GM11168 (cell line): ENCODE measurements around the gene SCGB3A2.

Source experiments
- in situ Hi-C: fragments of 300-500 bp; cut with MboI; formaldehyde crosslinking; loops from one replicate; pipeline ENCODE4 v1.12.0; 2022; ENCODE audit warnings: low sequenced_read_pairs; ENCODE audit not compliant: unreplicated experiment

SCGB3A2 gene, protein sequence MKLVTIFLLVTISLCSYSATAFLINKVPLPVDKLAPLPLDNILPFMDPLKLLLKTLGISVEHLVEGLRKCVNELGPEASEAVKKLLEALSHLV

DNA sequence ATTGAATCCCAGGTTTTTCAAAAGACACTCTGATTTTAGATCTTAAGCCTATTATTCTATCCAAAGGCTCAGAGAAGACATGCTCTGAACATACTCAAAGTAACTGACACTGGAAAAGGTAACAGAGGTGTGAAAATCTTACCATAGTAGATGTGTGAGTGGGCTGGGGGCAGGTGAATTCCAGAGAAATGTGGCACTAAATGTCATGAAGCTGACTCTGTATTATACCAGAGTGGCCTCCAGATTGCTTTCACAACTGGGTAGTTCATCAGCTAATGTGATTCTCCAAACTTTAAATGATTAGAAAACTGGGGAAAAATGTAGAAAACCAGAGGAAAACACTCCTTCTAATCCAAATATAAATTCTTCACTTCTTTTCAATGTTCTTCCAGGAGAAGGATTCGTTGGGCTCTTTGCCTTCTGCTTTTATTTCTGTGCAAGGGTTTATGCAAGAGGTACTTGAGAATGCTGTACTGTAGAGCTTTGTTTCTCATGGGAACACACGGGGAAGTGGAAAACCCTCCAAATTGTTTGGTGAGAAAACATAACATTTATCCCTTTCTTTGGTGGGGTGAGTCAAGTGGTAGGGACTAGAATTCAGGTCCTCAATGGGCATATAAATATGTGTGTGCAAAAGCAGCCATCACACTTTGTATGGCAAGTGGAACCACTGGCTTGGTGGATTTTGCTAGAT is at the start of gene SCGB3A2:
SCGB3A2 (plus strand) TSS at position 646 of the 694 bp plus-strand sequence. CDS start 93 bp downstream, outside the sequence.
- in situ Hi-C loops: no loop called here

DNA sequence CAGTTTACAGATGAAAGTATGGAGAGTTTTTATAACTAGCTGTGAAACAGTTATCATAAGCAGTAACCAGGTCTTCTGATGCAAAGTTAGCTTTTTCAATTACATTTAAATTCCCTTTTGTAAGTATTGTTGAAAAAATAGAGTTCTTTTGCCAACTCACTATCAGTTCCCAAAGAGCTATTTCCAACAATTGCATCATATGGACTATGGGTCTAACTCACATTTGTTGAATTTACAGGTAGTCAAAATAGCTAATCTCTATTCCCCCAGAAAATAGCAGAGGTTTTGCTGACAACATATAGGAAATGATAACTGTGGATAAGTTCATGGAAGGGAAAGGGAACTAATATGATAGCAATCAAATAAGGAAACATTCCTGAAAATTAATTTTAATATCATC is 48.5 kb upstream of the SCGB3A2 start:
- in situ Hi-C loops: no loop called here

DNA sequence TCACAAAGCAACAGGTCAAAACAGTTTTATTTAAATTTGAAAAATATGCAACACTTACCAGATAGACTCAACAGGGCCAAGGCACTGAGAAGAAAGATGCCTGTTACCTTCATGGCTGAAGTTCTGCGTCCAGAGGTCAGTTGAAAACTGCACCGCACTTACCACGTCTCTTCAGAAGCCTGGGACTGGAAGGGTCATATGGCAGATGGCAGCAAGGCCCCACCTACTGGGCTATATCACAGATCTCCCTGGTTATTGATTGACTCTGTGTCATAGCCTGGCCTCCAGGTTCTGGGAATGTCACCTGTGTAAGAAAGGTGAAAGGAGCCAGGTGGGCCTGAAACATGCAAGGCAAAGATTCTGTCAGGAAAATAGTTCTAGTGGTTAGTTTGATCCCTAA is 47.0 kb upstream of the SCGB3A2 start, which contains the start of gene SPINK1:
SPINK1 (minus strand) TSS at position 207 of the 400 bp plus-strand sequence; CDS start at position 113, 94 bp downstream.
- in situ Hi-C loops: no loop called here

DNA sequence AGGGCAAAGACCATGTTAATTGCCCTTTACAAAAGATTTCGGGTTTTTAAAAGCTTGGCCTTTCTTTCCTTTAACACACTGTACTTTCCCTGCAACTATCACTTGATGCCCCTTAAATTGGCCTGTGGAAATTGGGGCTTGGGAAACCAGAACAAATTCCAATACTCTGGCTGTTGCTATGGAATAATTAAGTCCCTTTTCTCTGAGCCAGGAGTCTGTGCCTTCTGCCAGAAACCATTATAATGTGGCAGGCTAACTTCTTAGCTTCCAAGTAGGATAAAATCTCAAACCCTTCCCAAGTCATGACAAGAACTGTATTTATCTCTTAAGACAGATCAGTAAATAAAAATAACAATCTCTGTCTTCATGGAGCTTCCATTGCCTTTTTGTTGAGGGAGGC is 46.0 kb upstream of the SCGB3A2 start:
- in situ Hi-C loops: no loop called here

DNA sequence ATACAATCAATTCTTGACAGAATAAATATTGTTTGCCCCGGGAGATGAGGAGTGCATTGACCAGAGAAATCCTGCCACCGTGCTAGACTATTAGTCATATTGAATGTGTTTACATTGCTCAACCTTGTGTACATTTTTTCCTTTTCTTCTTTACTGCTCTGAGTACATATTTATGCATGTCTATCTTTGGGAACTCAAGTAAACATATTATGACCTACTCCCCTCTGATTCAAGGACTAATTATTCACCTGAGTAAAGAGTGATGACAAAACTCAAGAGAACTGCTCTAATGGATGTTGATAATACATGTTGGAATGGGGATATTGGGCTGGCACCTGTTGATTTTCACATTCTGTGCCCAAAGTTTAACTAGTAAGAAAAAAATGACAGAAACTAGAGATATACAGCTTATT is 43.1 kb upstream of the SCGB3A2 start:
- in situ Hi-C loops: no loop called here

DNA sequence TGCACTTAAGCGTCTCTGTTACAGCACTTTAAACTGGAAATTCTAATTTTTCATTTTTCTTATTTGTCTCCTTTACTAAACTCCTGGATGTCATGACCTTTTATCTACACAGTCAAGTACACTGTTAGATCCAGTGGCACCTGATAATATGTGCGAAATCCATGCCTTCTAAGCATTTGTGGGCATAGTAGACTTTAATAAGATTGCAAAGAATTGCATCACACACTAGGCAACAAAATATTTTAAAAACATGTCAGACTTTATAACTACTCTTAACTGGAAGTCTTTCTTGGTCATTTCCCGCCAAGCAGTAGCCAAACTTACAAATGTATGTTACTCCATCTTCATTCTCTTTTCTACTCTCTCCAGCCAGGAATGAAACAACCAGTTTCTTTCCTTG is 42.1 kb upstream of the SCGB3A2 start:
- in situ Hi-C loops: no loop called here

DNA sequence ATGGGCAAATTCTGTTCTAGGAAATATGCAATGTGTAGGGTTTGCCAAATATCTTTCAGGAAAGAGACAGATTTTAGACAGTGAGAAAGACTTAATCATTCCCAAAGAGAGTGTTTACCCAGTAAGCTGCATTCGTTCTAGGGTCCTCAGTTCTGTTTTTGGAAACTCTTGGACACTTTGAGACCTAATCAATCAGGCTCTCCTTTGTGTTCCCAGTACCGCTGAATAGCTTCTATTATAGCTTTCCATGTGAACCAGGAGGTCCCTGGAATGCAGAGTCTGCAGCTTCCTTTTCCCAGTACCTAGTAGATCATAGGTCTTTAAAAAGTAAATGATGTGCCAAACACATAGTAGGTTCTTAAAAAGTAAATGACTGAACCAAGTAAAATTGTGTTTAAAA is 35.6 kb upstream of the SCGB3A2 start:
- in situ Hi-C loops: no loop called here

DNA sequence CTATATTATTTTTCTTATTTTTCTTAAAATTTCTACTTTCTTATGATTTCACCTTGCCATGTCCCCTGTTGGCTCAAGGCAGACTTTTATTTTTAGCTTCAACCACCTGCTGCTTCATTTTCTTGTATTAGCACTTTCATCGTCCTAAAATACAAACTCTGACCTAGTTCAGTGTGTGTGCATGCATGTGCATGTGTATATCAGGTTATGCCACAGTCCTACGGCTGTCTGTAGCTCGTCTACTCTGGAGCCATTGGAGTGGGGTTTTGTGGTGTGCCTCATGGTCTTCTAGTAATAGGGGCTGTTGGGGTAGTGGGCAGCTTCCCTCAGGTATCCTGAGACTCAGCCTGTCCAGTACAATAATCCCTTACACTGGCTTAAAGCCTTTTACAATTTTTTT is 33.7 kb upstream of the SCGB3A2 start:
- in situ Hi-C loops: no loop called here

DNA sequence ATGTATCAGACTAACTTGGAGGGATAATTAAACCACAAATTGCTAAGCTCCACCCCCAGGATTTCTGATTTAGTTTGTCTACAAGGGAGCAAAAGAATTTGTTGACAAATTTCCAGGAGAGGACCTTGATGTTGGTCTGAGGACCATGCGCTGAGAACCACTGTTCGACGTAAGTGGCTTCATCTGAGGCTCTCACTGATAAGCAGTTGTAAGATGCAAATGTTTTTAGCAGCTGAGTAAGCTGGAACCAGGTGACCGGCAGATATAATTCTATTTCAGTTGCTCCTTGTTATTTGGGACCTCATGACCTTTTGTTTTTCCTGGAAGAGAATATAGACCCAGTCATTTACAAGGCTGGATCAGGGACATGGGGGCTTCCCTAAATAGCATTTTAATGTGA is 32.9 kb upstream of the SCGB3A2 start:
- in situ Hi-C loops: no loop called here

DNA sequence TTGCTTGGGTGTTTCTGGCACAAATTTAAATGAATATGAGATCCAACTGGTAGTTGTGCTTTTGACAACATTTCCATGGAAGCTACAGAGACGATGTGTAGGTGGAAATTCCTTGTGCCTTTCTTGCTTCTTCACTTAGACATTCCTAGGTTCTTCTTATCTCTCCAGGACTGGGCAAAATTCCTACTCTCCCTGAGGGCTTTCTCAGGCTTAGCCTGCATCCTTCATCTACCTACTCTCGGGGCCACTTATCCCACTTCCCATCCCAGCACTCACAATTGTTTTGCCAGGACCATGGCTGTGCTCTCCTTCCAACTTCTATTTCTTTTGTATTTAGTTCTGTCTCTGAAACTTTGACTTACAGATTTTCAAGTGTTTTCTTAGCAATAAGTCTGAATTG is 29.3 kb upstream of the SCGB3A2 start:
- in situ Hi-C loops: no loop called here

DNA sequence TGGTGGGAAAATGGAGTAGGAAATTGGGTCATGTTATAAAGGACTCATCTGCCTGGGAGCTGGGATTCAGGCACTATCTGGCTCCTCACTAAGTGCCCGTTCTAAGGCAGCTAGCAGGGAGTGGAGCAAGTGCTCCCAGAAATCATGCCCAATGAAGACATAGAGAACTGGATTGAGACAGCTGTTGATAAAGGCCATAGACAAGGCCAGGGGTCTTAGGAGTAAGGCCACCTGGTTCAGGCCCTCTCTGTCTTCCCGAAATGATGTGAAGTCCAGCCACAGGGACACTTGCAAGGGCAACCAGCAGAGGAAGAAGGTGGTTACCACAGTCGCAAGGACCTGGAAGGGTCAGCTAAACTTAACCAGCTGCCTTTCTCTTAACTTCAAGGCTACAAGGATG is 26.9 kb upstream of the SCGB3A2 start:
- in situ Hi-C loops: no loop called here

DNA sequence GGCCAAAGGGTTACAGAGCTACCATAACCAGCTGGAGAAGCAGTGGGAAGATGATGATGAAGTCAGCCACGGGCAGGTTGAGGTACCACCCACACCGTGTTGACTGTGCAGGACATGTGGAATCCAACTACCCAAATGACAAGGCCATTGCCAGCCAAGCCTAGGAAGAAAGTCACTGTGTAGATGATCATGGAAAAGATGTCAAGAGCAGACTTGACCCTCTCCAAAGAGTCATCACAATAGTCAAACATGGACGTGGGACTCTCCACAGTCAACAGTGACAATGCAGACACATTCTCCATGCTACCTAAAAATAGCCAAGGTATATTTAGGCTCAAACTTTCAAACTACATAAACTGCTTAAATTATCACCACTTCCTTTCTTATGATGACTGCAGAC is 26.1 kb upstream of the SCGB3A2 start:
- in situ Hi-C loops: no loop called here

DNA sequence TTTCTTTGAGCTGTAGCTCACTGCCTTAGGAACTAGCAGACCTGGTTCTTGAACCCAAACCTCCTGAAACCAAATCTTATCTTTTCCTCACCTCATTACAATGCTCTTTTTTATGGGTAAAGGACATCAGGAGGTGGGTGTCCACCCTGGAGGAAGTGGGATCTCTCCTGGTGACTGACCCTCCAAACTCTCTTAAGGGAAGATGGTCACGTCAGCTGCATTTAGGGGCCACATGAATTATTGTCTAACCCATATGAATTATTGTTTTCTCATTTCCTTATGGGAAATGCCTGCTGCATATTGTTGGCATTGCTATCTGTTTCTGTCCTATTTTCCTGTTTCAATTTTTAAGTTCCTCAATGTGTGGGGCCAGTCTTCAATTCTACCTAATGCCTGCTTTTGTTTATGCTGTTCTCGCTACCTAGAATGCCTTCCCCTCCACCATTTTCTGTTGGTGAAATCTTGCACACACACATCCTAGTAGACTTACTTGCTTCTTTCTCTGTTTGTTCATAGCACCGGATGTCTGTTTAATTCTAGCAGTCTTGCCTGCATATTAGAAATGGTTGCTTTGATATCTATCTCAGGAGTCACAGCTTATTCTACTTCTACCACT is 25.0 kb upstream of the SCGB3A2 start:
- in situ Hi-C loops: no loop called here

DNA sequence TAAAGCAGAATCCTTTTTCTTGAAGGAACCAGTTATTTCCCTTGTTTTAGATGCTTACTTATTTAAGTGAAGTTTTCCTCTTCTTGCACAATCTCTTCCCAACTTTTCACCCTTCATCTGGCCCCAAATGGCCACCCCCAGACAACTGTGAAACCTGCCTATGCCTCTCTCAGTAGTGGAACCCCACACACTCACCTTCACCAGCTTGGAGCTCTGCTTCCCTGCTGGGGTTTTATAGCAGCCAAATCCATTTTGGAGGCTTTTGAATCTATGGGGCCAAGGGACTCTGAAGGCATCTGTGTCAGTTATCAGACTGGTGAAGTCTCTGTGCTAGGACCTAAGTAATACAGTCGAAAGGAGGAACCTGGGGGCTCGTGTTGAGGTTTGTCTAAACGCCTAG is 24.2 kb upstream of the SCGB3A2 start:
- in situ Hi-C loops: no loop called here

DNA sequence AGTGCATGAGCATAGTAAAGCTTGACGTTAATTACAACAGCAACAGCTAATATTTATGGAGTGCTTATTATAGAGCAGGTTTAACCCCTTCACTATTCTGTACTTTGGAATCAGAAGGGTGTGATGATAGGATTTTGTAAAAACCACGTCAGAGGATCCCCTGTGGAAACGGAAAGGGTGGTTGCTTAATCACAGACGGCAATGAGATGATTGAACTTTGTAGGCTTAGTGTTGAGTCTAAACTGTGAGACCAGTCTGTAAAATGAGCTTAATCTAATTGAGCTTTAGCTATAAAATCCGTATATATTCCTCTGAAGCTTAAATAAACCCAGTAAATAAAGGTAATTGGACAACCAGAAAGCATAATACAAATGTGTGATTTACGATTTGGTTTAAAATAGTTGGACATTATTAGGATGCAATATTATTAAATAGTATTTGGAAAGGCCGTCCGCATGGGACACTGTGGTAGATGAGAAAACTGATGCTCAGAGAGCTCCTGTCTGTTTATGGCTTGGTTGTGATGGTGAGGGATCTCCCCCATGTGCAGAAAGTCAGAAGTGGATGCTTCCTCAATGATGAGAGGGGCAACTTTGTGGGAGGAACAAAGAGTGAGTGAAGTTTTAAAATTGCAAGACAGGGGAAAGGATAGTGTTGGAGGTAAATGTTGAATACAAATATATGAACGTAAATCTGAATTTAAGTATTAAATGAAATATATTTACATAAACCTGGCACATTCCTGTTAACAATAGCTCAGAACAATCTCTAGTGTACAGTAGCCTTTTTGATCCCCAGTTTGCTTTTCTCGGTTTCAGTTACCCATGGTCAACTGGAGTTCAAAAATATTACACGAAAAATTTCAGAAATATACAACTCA is 23.4 kb upstream of the SCGB3A2 start:
- in situ Hi-C loops: no loop called here

DNA sequence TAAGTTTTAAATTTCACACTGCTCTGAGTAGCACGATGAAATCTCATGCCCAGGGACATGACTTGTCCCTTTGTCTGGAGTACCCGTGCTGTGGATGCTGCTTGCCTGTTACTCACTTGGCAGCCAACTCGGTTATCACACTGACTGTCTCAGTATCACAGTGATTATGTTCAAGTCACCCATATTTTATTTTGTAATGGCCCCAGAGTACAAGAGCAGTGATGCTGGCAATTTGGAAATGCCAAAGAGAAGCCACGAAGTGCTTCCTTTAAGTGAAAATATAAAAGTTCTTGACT is 22.8 kb upstream of the SCGB3A2 start:
- in situ Hi-C loops: no loop called here

DNA sequence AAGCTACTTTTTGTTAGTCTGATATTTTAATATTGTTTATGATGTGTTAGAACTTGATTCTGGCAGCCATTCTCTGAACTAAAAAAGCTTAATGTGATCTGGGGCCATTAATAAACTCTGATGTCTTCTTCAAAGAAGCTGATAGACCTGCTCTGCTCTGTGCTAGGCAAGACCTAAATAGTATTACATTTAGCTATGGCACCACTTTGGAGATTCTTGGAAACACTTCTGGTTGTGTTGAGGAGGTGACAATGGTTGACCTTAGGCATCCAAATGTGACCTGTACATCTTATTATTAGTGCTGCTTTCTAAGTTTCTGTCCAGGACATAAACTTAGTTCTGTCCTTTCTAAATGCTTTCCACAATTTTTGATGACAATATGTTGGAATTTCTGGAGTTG is 21.7 kb upstream of the SCGB3A2 start:
- in situ Hi-C loops: no loop called here

DNA sequence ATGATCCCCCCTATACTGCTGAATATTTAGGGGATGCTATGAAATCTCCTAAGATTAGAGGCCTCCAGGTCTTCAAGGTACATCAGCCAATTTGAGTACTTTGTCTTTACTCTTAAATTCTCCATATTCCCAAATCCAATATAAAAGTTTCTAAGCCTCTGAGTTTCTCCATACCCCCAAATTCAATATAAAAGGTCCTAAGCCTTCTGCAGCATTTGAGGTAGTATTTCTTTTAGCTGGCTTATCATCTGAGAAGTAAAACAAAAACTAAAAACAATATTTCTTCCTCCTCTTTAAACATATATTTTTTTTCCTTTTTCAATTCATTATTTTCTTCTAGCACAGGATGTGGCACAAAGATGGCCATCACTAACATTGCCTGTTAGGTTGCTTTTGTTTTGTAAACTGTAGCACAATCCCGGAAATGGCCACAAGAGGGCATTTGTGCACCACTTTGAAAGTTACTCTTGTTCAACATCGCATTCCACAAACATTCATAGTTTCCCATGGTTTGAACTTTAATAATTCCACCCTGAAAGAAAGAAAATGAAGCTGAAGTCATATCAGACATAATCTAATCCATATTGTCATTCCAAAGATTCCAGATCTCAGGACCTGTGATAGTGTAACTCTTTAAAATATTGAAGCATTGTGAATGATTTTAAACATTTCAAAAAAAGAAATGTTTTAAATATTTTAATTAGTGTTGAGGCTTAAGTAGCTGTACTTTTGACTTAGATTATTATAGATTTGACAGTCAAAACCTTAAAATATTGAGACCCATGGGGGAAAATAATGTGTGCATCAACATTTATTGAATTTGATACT is 21.0 kb upstream of the SCGB3A2 start:
- in situ Hi-C loops: no loop called here

DNA sequence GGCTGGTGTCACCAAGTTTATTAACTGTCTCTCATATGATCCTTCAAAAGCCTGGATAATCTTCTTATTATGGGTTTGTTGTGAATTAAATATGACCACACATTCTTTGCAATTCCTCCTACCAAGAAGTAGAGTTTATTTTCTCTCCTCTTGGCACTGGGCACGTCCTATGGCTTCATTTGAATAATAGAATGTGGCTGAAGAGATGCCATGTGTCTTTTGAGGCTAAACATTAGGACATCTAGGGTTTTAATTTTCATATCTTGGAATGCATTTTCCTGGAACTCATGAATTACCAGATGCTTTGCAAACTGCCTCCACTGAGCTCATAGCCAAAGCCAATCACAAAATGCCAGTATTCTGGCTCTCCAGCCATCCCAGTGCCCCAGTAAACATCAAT is 19.9 kb upstream of the SCGB3A2 start:
- in situ Hi-C loops: no loop called here

DNA sequence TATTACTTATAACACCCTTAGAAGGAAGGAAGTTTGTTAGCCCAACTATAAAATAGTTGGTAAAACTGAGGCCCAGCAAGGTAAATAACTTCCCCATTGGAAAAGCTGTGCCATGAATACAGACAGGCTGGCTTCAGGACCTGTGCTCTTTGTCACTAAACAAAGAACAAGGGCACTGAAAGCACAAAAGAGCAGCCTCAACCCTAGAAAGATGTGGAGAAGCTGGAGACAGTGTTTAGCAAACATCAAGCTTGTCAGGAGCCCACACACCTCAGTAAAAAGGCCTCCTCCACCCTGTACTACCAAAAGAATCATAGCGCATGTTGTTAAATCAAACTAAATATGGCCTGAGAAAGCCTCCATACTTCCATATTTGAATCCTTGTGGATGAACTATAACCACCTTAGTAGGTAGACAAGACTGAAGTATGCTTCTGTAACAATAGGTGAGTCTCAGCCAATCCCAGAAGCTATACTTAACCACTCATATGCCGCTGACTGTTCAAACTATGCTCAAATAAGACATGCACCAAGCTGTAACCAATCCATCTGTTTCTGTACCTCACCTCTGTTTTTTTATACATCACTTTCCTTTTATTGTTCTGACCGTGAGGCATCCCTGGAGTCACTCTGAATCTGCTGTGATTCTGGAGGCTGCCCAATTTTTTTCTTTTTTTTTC is 18.4 kb upstream of the SCGB3A2 start:
- in situ Hi-C loops: no loop called here
